Esophagus muscularis mucosa (tissue), 4 donors: ENCODE measurements around the gene C2. TPM values are rescaled to one million over a fixed set of nuclear protein-coding genes. Genes with fewer than 3 reads are reported as not detected.

Experiments used
- DNase-seq: peaks from one replicate; pipeline ENCODE4 v3.0.0-alpha.2; 2017; ENCODE audit errors: extremely low spot score
- H3K27ac ChIP-seq, 4 donors: fragments of 200-600 bp; sonication (generic); replicated peaks in 1 of 4; 1 replicate in 3 of 4; 2 replicates in 1 of 4; pipeline ENCODE4 v1.5.1; 2016 to 2019; ENCODE audit warnings: mild to moderate bottlenecking in 1 of 4
- H3K27me3 ChIP-seq, 4 donors: fragments of 200-600 bp; sonication (generic); one replicate each; pipeline versions ENCODE4 v1.5.1 to v1.6.0; 2016 to 2019
- H3K36me3 ChIP-seq, 4 donors: fragments of 200-600 bp; sonication (generic); one replicate each; pipeline ENCODE4 v1.5.1; 2016 to 2019
- H3K4me1 ChIP-seq, 4 donors: fragments of 200-600 bp; sonication (generic); one replicate each; pipeline ENCODE4 v1.5.1; 2016 to 2019
- H3K4me3 ChIP-seq, 4 donors: fragments of 200-600 bp; sonication (generic); 1 replicate in 2 of 4; 2 replicates in 2 of 4; pipeline ENCODE4 v1.5.1; 2016 to 2019; ENCODE audit warnings: mild to moderate bottlenecking in 4 of 4, moderate library complexity in 1 of 4
- H3K9me3 ChIP-seq, 4 donors: fragments of 200-600 bp; sonication (generic); 1 replicate in 3 of 4; 2 replicates in 1 of 4; pipeline ENCODE4 v1.5.1; 2016 to 2019
- CTCF ChIP-seq, 3 experiments: fragments of 200-600 bp in 2 of 3; fragments of 450-650 bp in 1 of 3; sonication (generic) in 2 of 3; IDR thresholded peaks; one replicate each; pipeline ENCODE4 v1.5.1; 2017 to 2019; ENCODE audit warnings: antibody characterized with exemption in 3 of 3, mild to moderate bottlenecking in 2 of 3, moderate library complexity in 1 of 3
- EP300 ChIP-seq: sonication (generic); formaldehyde crosslinking; IDR thresholded peaks from one replicate; pipeline ENCODE4 v1.6.1; 2017; ENCODE audit warnings: antibody characterized with exemption
- POLR2A ChIP-seq: fragments of 450-650 bp; IDR thresholded peaks from one replicate; pipeline ENCODE4 v1.6.1; 2017; ENCODE audit warnings: antibody characterized with exemption, moderate library complexity, mild to moderate bottlenecking, low read depth
- POLR2AphosphoS5 ChIP-seq, 2 donors: sonication (generic); formaldehyde crosslinking; IDR thresholded peaks; one replicate each; pipeline ENCODE4 v1.6.1; 2017; ENCODE audit warnings: antibody characterized with exemption in 2 of 2
- WGBS: methylation state at CpG from one replicate; pipeline ENCODE4 v1.1.5; 2018; 5-methylcytosine and 5-hydroxymethylcytosine counted together
- intact Hi-C: fragments of 100-400 bp; cut with DNase I; formaldehyde crosslinking; loops from one replicate; pipeline ENCODE4 v1.15.1; 2023
- total RNA-seq, 4 donors: library from RNA; depleted of rRNA; stranded (reverse); fragments of >200 nt; gene quantifications; one replicate each; pipeline versions ENCODE4 v1.1.0 to v1.2.1, GENCODE V29; 2016

The C2 gene
- total RNA-seq, 4 donors from 2014 or later = 10.0 to 15.4 (median 12.6) TPM

- intact Hi-C loops = loop anchor here (5.0 kb wide), 1 partner anchor 55 kb away; no protein-coding TSS in a partner anchor
- WGBS = under 1% methylated on average over 36 of the region's 49 CpGs
- H3K27me3 ChIP-seq = no peaks in the 10 kb centered on the region
- TF ChIP-seq EP300 (no peak), POLR2A (peak; percentile 25), CTCF (IDR thresholded peaks at IDR 0.05) (peak in 2 of 3 experiments; percentile 26 to 56), POLR2AphosphoS5 (IDR thresholded peaks at IDR 0.05) (peak; percentile 85 to 86)
- H3K4me1 ChIP-seq = peaks cover 29 to 52% (median 45%) of the 10 kb centered on the region in 4 donors
- H3K4me3 ChIP-seq = peak within 1 kb of the TSS; percentile 80 to 94 (median 88)
- peak within 1 kb of the TSS; percentile 86 to 92 (median 88) for H3K27ac ChIP-seq
- peaks cover 22 to 28% (median 25%) of the 10 kb centered on the region in 4 donors for H3K36me3 ChIP-seq
- no peaks in the 10 kb centered on the region for H3K9me3 ChIP-seq
- peak; percentile 96 for DNase-seq
Measured at GRCh38 chr6:31897612-31898382, 29.7 kb upstream of the C2 start, which contains the start of gene EHMT2. Gene EHMT2, minus strand, starts transcription at chr6:31897698. Its CDS starts 21 bp downstream, at chr6:31897677.

- no peak for DNase-seq
- peaks cover 33 to 59% (median 52%) of the 10 kb centered on the region in 4 donors for H3K4me1 ChIP-seq
- peaks cover 15 to 22% (median 18%) of the 10 kb centered on the region in 4 donors for H3K36me3 ChIP-seq
- no peaks in the 10 kb centered on the region for H3K9me3 ChIP-seq
- no peaks in the 10 kb centered on the region for H3K27me3 ChIP-seq
- peak overlapping the region; percentile 86 to 92 (median 88) for H3K27ac ChIP-seq
- intact Hi-C loops = loop anchor here (5.0 kb wide), 1 partner anchor 54 kb away; no protein-coding TSS in a partner anchor
- TF ChIP-seq CTCF (IDR thresholded peaks at IDR 0.05) (no peak), EP300 (no peak), POLR2AphosphoS5 (IDR thresholded peaks at IDR 0.05) (peak; percentile 44 to 50), POLR2A (no peak)
- H3K4me3 ChIP-seq = peak overlapping the region; percentile 80 to 94 (median 88)
- 15% methylated on average over 8 of the region's 8 CpGs for WGBS
Measured at GRCh38 chr6:31898383-31899011, 29.0 kb upstream of the C2 start.

- Histone ChIP-seq H3K4me3 (no peak overlapping the region), H3K9me3 (no peaks in the 10 kb centered on the region), H3K27me3 (no peaks in the 10 kb centered on the region), H3K36me3 (peaks cover 8 to 15% (median 12%) of the 10 kb centered on the region in 4 donors), H3K27ac (peak overlapping the region in 2 of 4 donors; percentile 88 to 92), H3K4me1 (peaks cover 33 to 66% (median 56%) of the 10 kb centered on the region in 4 donors)
- 72% methylated on average over 5 of the region's 5 CpGs for WGBS
- TF ChIP-seq EP300 (no peak), POLR2AphosphoS5 (IDR thresholded peaks at IDR 0.05) (no peak), CTCF (IDR thresholded peaks at IDR 0.05) (no peak), POLR2A (no peak)
- DNase-seq = no peak
- intact Hi-C loops = loop anchor here (5.0 kb wide), 1 partner anchor 53 kb away; no protein-coding TSS in a partner anchor
Measured at GRCh38 chr6:31899215-31899614, 28.3 kb upstream of the C2 start.

GRCh38 chr6:31899882-31900722 lies 27.4 kb upstream of the C2 start:
- H3K9me3 ChIP-seq = no peaks in the 10 kb centered on the region
- peaks cover 3 to 6% (median 4%) of the 10 kb centered on the region in 4 donors for H3K36me3 ChIP-seq
- intact Hi-C loops = loop anchor here (5.0 kb wide), 1 partner anchor 52 kb away; no protein-coding TSS in a partner anchor
- DNase-seq = no peak
- peak overlapping the region in 2 of 4 donors; percentile 86 to 92 for H3K27ac ChIP-seq
- peaks cover 33 to 66% (median 56%) of the 10 kb centered on the region in 4 donors for H3K4me1 ChIP-seq
- TF ChIP-seq EP300 = no peak
- TF ChIP-seq POLR2AphosphoS5 (IDR thresholded peaks at IDR 0.05) = no peak
- no peak for TF ChIP-seq POLR2A
- TF ChIP-seq CTCF (IDR thresholded peaks at IDR 0.05) = no peak
- no peaks in the 10 kb centered on the region for H3K27me3 ChIP-seq
- no peak overlapping the region for H3K4me3 ChIP-seq
- 84% methylated on average over 28 of the region's 49 CpGs for WGBS
